Measurements from ENCODE around the gene CSGALNACT2. TPM values are rescaled to one million over a fixed set of nuclear protein-coding genes. Genes with fewer than 3 reads are reported as not detected.

The CSGALNACT2 gene
- total RNA-seq, 2 experiments from 2014 or later, result 13.2 to 33.6 TPM

DNA sequence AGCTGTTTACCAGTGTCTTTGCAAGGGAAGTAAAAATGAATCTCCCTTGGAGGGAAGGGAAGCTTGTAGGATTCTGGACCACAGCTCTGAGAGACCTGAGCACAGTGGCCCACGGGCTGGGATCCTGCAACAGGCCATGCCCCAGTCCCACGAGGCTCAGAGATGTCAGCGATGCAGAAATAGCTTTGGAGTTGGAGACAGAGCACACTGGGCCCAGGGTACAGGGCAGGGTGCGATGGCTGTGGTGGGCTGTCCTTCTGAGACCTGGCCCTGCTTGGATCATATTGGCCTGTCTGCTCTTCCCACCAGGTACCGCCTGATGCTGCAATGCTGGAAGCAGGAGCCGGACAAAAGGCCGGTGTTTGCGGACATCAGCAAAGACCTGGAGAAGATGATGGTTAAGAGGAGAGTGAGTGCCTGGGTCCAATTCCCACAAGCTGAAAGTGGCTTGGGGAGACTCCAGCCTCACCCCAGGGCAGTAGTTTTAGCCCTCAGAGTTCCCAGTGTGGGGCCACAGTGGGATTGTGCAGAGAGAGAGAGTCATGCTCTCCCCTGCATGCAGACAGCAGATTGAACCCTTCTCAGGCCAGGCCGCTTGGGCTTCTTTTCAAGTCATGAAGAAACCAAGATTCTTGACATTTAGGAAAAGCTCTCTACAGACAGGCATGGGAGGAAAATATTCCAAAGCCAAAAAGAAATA, 13.5 kb upstream of the CSGALNACT2 start:
- Histone ChIP-seq H3K9me3 (ENCODE audit: low read length) (no peaks in the 10 kb centered on the region), H3K79me2 (ENCODE audit: insufficient read depth, low read depth, low read length) (no peaks in the 10 kb centered on the region), H3K27ac (ENCODE audit: low read depth, low read length, poor library complexity, severe bottlenecking) (no peak overlapping the region), H4K20me1 (ENCODE audit: insufficient read depth, low read length) (no peaks in the 10 kb centered on the region), H3K36me3 (ENCODE audit: insufficient read depth, low read length) (no peaks in the 10 kb centered on the region), H3K4me3 (ENCODE audit: low read depth, low read length, poor library complexity, severe bottlenecking) (no peak overlapping the region), H3K4me2 (ENCODE audit: low read length) (no peak overlapping the region), H3K4me1 (ENCODE audit: insufficient read depth, low read length, poor library complexity, severe bottlenecking) (peaks cover 51% of the 10 kb centered on the region), H2AFZ (ENCODE audit: low read length) (no peak overlapping the region), H3K9me2 (ENCODE audit: insufficient read depth, low read length) (no peaks in the 10 kb centered on the region)
- ChIA-PET POLR2A (interaction anchor here (2.1 kb wide), 1 partner anchor 14 kb away, joined by 6 read pairs; the partner anchor contains the start of gene CSGALNACT2), CTCF (ENCODE audit: unreplicated experiment) (no interaction called here)
- DNase-seq (ENCODE audit: low spot score), result no peak
- TF ChIP-seq EZH2phosphoT487 (IDR thresholded peaks at IDR 0.05; ENCODE audit: borderline replicate concordance, low read depth, low read length), result no peak
- TF ChIP-seq, protein P1, sequence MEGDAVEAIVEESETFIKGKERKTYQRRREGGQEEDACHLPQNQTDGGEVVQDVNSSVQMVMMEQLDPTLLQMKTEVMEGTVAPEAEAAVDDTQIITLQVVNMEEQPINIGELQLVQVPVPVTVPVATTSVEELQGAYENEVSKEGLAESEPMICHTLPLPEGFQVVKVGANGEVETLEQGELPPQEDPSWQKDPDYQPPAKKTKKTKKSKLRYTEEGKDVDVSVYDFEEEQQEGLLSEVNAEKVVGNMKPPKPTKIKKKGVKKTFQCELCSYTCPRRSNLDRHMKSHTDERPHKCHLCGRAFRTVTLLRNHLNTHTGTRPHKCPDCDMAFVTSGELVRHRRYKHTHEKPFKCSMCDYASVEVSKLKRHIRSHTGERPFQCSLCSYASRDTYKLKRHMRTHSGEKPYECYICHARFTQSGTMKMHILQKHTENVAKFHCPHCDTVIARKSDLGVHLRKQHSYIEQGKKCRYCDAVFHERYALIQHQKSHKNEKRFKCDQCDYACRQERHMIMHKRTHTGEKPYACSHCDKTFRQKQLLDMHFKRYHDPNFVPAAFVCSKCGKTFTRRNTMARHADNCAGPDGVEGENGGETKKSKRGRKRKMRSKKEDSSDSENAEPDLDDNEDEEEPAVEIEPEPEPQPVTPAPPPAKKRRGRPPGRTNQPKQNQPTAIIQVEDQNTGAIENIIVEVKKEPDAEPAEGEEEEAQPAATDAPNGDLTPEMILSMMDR (conservative IDR thresholded peaks at IDR 0.05; ENCODE audit: low read length), result no peak
- intact Hi-C loops (cut with micrococcal nuclease; ENCODE audit: unreplicated experiment), result no loop called here
- no TSS peak for BruUV-seq (replicated peaks)

DNA sequence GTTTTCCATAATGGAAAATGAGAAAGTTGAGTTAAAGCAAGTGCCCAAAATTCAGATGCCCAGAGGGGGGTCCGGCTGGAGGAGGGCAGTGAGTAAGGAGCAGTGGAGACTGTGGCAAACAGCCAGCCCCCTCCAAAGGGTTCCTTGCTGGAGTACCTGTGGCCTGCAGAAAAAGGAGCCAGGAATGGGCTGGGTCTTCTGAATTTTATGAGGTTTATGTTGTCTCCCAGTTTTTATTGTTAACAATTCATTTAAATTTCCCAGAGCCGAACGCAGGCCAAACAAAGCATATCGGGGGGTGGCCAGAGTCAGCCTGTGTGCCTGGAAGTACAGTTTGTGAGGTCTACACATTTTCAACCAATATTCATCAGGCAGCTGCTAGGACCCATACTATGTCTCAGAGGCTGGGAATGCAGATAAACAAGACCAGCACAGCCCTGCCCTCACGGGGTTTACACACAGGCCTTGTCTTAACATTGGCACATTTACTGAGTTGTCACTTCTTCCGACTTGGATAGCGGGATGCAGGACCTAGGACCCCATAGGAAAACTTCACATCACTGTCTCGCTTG, 12.9 kb upstream of the CSGALNACT2 start:
- BruUV-seq (replicated peaks), result no TSS peak
- Histone ChIP-seq H3K79me2 (ENCODE audit: insufficient read depth, low read depth, low read length) (no peaks in the 10 kb centered on the region), H3K4me2 (ENCODE audit: low read length) (no peak overlapping the region), H3K36me3 (ENCODE audit: insufficient read depth, low read length) (no peaks in the 10 kb centered on the region), H3K4me1 (ENCODE audit: insufficient read depth, low read length, poor library complexity, severe bottlenecking) (peaks cover 53% of the 10 kb centered on the region), H3K9me3 (ENCODE audit: low read length) (no peaks in the 10 kb centered on the region), H3K9me2 (ENCODE audit: insufficient read depth, low read length) (no peaks in the 10 kb centered on the region), H3K27ac (ENCODE audit: low read depth, low read length, poor library complexity, severe bottlenecking) (no peak overlapping the region), H3K4me3 (ENCODE audit: low read depth, low read length, poor library complexity, severe bottlenecking) (no peak overlapping the region), H4K20me1 (ENCODE audit: insufficient read depth, low read length) (no peaks in the 10 kb centered on the region), H2AFZ (ENCODE audit: low read length) (no peak overlapping the region)
- DNase-seq (ENCODE audit: low spot score), result no peak
- no peak for TF ChIP-seq EZH2phosphoT487 (IDR thresholded peaks at IDR 0.05; ENCODE audit: borderline replicate concordance, low read depth, low read length)
- TF ChIP-seq, protein P1 (conservative IDR thresholded peaks at IDR 0.05; ENCODE audit: low read length), result no peak
- CTCF ChIA-PET (ENCODE audit: unreplicated experiment), result no interaction called here
- POLR2A ChIA-PET, result no interaction called here
- intact Hi-C loops (cut with micrococcal nuclease; ENCODE audit: unreplicated experiment), result no loop called here
